IPS-11a (cell line): ENCODE measurements around the gene CIDEA.
"Not testable (repeated sequence)": the region's sequence is repeated elsewhere in the genome, so short reads cannot be mapped to it uniquely, and the experiment has no call there.

Source experiments
- H3K4me3 ChIP-seq: one replicate; pipeline ENCODE4 v1.5.1; 2013; ENCODE audit warnings: low read depth, low read length, control low read depth

CIDEA gene, protein sequence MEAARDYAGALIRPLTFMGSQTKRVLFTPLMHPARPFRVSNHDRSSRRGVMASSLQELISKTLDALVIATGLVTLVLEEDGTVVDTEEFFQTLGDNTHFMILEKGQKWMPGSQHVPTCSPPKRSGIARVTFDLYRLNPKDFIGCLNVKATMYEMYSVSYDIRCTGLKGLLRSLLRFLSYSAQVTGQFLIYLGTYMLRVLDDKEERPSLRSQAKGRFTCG

DNA sequence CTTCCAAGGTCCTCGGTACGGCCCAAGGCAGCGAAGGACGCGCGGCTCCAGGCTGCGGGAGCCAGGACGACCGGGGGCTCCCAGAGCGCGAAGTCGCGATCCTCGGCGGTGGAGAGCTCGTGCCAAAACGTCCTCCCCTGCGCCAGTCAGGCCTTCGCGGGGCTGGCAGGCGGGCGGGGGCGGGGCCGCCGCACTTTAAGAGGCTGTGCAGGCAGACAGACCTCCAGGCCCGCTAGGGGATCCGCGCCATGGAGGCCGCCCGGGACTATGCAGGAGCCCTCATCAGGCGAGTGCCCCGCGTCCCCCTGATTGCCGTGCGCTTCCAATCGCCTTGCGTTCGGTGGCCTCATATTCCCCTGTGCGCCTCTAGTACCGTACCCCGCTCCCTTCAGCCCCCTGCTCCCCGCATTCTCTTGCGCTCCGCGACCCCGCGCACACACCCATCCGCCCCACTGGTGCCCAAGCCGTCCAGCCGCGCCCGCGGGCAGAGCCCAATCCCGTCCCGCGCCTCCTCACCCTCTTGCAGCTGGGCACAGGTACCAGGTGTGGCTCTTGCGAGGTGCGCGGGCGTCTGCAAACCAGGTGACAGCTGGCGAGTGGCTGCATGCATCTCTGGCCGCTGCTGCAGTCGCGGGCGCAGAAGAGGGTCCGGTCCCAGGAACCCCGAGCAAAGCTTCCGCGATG lies at the start of gene CIDEA:
Gene CIDEA, plus strand, starts transcription at position 226 of the 684 bp plus-strand sequence. Its CDS starts 23 bp downstream, at position 249.
- H3K4me3 ChIP-seq, result peak within 1 kb of the TSS; percentile 33

DNA sequence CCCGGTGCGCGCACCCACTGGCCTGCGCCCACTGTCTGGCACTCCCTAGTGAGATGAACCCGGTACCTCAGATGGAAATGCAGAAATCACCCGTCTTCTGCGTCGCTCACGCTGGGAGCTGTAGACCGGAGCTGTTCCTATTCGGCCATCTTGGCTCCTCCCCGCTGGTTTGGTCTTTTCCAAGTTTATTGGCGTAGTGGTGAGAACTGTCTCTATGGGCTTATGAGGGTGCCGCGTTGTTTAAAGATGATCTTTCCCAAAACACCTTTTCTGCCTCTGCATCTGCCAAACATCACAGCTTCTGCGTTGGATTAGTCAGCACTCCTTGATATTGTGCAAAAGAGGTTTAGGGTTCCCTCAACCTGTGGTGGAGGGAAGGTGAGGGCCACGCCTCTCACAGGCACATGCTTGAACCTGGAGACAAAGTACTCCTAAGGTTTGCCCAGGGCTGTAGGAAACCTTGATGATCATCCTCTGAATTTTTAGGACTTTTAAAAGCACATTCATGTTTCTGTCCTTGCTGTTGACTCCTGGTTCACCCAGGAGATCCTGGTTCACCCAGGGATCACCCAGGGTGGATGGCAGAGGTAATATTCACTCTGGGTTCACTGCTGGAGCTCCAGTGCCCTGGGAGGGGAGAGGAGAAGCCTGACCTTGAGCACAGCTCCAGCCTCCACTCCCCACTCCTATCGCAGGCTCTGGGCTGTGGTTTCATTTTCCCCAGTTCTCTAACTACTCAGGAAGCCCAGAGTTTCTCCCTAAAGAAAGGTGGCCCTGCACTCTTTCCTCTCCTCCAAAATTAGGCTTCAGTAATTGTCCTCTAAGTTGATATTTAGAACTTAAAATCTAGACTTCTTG lies 45.6 kb upstream of the CIDEA start:
- not testable (repeated sequence) for H3K4me3 ChIP-seq

DNA sequence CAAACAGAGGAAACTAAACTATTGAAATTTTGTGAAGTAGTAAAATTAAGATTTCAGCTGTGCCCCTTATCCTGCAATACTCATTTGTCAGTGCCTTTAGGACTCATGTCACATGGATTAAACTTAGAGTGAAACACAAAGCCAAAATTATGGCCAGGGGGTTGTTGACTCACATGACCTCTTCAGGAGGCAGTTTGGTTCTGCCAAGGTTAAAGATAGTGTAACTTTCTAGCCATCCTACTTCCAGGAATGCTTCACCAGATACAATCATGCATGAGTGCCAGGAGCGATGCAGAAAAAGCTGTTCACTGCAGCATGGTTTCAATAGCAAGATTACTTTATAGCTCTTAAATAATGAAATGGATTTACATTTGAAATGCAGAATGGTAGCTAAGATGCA lies 41.9 kb upstream of the CIDEA start:
- H3K4me3 ChIP-seq, result not testable (repeated sequence)

DNA sequence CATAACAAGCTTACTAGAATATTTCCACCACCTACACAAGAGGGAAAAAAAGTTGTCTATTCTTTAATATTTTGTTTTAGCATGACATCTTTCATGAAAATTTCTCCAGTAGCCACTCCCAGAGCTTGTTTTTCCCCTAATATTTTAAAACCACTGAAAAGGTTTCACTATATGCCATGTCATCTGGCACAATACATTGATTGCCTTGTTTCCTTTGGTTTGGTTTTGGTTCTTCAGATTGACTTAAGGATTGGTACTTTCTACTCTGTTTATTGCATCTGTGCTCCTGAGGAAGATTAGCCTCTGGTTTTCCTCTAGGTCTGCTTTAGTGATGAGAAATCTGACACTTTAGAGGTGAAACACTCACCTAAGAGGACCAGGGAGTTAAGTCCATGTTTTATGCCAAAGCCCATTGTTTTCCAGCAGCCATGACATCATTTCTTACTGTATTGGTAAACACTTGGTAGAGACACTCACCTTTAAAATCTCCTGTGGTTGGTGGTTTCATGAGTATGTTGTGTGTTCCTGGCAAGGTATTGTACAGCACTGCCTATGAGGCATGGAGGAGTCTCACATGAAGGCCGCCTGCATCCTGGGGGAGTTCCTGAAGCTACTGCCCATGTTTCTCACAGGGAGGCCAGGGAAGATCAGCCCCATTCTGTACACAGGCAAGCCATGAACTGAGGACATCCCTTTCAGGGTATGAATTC lies 39.7 kb upstream of the CIDEA start:
- H3K4me3 ChIP-seq, result not testable (repeated sequence)

DNA sequence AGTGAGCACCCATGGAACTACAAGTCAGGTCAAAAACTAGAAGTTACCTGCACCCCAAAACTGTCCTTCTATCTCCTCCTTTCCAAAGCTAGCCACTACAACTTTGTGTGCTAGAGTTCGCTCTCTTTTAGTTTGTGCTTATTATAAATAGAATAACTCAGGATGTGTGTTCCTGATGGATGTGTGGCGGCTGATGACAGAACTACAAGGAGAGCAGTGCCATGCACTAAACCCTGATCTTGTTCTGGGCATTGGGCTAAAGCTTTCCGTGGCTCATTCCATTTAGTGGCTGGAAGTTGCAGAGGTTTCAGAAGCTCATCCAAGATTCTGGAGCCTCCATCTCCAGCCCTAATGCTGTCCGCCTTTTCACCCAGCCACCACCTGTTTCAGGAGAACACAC lies 37.7 kb upstream of the CIDEA start:
- H3K4me3 ChIP-seq, result not testable (repeated sequence)

DNA sequence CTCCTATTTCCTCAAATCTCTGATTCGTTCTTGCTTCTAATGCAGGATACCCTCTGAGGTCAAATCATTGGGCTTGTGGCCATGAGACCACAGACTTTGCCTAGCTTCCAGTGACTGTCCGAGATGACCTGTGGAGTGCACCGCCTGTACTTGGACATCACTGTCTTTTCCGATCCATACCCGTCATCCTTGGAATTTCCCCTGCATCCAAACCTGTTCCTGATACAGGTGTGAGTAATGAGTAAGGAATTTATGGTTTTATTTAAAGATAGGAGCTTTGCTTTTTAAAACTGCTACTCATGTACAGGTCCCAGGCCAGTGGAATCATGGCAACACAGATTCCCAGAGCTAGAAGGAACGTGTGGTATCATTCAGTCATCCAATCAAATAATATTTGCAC lies 35.6 kb upstream of the CIDEA start:
- not testable (repeated sequence) for H3K4me3 ChIP-seq

DNA sequence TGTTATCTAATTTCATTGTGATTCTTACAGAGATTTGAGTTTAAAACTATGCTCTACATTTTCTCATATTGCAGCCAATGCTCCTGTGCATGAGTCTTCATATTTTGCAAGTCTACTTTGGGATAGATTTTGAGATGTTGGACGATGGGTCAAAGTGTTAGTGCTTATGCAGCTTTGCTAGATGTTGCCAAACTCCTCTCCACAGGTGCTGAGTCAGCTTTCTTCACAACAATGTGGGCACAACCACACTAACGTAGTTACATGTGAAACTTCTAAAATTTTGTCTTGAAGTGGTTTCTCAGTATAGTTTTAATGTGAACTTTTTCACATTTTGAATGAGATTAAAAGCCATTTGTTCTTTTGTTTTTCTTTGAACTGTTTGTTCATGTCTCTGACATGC lies 32.1 kb upstream of the CIDEA start:
- not testable (repeated sequence) for H3K4me3 ChIP-seq

DNA sequence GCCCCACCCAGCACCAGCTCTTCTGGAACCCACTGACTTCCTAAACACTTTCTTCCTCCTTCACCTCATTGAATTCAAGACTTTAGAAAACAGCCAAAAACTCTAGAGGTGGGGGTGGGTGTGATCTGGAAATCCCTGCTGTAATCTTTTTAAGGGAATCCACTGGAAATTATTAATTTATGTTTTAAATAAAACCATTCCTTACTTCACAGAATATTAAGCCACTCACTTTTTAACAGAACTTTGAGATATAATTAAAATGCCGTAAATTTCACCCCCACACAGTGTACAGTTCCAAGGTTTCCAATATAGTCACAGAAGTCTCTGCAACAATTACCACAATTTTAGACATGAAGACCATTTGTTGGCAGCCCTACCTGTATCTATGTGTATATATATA lies 30.8 kb upstream of the CIDEA start:
- H3K4me3 ChIP-seq, result not testable (repeated sequence)

DNA sequence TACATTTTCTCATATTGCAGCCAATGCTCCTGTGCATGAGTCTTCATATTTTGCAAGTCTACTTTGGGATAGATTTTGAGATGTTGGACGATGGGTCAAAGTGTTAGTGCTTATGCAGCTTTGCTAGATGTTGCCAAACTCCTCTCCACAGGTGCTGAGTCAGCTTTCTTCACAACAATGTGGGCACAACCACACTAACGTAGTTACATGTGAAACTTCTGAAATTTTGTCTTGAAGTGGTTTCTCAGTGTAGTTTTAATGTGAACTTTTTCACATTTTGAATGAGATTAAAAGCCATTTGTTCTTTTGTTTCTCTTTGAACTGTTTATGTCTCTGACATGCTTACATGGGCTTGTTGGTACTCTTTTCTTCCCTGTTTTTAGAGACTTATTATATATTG lies 27.4 kb upstream of the CIDEA start:
- not testable (repeated sequence) for H3K4me3 ChIP-seq

DNA sequence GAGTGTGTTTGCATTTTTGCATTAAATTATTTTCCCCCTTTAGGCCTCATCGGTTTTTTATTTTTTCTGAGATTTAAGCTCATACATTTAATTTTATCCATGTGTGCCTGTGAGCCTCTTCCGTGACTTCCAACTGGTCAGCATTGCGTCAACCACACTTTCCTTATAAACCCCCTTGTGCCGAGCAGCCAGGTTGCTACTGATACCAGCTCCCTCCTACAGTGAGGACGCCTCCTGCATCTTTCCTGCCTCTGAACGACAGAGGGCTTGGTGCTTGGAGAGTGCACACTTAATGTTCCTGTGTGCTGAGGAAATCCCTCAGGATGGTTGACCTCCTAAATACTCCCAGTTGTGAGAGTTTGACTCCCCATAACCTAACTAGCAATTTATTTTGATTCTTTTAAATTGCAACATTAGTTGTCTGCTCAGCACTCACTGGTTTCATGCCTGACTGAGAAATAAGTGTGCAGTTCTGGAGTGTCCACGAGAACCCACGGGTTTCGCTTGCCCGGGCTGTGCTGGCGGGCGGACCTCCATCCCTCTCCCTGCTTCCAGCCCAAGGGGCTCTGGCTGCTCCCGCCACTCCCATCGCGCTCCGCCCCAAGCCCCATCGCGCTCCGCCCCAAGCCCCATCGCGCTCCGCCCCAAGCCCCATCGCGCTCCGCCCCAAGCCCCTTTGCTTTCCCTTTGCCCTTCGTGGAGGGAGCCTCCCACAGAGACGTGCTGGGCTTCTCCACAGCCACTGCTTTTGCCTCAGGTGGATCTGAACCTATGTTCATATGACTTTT lies 26.6 kb upstream of the CIDEA start:
- H3K4me3 ChIP-seq, result not testable (repeated sequence)

DNA sequence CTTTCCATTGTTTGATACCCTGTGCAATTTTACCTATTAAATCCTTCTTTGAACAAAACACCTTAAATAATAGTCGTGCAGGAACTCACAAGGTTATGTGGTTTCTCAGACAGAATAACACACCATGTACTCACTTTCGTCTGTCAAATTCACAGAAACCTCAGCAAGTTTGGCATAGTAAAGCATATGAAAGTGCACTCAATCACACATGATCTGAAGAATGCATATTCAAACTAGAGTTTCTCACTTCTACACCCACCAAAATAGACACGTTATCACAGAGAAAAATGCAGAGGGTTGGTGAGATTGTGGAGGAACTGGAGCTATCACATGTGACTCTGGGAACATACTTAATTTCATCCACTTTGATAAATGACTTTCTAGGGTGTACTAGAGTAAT lies 25.9 kb upstream of the CIDEA start:
- not testable (repeated sequence) for H3K4me3 ChIP-seq

DNA sequence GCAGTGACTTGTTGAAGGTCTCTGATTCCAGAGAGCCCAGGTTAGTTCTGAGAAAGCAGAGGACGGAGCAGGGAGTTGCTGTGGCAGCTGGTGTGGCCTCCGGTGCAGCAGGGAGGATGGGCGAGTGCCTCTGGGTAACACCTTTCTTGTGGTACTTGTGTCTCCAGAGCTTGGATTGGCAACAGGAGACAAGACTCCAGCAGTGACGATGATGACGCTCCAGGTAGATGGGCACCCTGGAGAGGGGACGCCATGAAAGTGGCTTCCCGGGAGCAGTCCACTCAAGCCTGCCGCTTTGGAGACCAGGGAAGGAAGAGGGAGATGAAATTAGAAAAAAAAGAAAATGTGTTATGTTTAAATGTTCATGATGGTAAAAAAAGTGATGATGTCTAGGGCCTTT lies 23.6 kb upstream of the CIDEA start:
- not testable (repeated sequence) for H3K4me3 ChIP-seq

DNA sequence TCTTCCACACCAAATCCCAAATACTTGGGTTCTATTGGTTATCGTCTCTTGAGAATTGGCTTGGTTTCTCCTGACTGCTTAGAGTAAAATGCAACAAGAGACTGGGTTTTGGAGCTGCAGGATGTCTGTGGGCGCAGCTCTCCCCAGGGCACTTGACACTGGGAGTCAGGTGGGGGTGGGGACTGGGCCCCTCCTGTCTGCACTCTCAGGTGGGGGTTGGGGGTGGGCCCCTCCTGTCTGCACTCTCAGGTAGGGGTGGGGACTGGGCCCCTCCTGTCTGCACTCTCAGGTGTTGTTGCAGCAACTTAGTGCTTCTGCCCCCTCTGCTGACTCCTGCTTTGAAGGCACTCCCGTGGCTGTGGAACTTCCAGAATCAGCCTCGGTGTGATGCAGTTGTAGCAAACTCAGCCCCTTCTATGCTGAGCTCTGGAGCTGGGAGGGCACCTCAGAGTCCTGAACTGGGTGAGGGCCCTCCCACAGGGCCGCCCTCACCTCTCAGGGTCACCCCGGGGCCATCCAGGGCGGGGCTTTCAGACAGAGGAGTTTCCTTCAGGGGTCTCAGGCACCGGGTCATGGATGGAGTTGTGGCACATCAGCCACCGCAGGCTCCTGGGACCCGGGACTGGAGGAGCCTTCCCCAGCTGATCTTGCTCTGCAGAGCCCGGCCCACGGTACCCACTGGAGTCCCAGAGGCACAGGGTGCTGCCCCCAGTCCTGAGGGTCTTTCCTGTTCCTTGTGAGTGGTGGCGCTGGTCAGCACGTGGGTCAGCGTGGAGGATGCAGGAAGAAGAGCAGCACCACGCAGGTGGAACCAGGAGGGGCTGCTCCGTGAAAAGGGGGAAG lies 22.9 kb upstream of the CIDEA start:
- H3K4me3 ChIP-seq, result no peak overlapping the region

DNA sequence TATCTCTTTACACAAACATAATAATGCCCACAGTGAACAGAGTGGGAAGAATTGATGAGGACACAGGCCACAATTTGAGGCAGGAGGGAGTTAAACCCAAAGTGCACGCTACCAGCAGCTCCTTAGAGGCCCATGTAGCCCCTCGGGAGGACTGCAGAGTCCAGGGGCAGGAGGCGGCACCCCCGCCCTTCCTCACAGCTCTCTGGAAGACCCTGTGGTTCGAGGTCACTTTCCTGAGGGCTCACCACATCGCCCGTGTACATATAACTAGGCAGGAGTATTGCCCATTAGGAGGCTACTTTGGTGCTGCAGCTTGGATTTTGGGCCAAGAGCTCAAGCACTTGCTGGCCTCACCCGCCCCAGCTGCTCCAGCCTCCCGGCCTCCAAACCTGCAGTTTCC lies 22.2 kb upstream of the CIDEA start:
- H3K4me3 ChIP-seq, result no peak overlapping the region

DNA sequence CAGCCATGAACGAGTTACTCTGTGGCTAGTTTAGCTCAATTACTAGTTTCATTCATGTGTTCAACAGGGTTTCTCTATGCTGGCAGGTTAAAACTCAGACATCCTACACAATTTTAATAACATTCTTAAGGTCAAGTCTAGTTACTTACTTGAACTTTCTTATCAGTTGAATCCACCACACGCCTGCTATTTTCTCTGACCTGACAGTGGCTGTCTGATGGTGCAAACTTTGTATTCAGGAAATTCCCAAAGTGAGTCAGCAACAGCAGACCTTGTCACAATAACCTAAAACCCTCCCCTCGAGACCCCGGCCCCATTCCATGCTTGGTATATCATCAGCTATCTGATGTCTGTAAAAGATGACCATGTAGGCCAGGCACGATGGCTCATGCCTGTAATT lies 20.8 kb upstream of the CIDEA start:
- H3K4me3 ChIP-seq, result no peak overlapping the region

DNA sequence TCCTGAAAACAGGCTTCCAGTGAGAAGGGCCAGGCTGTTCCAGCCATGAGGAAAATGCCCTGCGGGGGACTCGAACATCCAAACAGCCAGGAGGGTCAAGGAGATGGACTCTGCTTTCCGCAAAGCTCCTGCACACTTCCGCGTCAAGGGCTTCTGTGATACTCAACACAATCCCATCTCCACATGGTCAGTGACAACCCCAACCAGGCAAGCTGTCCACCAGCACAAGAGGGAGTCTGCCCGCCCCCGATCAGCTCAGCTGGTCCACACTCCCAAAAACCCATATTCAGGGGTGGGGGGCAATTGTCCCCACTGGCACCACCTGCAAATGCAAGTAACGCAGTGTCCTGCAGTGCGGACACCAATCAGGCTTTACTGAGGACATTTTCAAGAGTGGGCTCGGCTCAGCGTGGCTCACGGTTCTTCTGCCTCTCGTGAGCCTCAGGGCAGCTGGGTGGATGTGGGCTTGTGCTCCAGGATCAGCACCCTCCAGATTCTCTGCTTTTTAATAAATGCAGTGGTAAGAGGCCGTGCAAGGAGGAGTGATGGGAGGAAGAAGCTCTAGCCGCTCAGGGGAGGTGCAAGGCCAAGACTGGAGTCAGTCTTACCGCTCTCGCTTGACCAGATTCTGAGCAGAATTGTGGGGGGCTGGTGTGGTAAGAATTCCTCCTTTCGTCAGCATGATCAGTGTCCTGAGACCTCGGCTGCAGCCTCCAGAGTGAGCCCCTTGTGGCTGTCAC lies 19.5 kb upstream of the CIDEA start:
- H3K4me3 ChIP-seq, result no peak overlapping the region

DNA sequence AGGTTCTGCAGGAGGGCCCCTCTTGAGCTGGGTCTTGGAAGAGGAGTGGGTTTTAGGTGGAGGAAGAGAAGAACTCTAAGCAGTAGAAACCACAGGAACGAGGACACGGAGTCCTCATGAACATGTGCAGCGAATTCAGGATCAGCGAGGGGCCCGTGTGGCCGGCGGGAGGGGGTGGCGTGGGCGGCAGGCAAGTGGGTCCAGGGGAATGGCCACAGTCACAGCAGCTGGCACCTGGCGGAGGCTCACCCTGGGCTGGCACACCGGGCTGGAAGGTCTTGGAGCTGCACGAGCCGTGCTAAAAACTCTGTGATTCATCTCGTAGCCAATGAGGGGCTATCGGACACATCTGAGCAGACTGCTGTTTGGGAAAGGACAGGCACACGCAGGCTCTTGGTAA lies 18.0 kb upstream of the CIDEA start:
- H3K4me3 ChIP-seq, result no peak overlapping the region

DNA sequence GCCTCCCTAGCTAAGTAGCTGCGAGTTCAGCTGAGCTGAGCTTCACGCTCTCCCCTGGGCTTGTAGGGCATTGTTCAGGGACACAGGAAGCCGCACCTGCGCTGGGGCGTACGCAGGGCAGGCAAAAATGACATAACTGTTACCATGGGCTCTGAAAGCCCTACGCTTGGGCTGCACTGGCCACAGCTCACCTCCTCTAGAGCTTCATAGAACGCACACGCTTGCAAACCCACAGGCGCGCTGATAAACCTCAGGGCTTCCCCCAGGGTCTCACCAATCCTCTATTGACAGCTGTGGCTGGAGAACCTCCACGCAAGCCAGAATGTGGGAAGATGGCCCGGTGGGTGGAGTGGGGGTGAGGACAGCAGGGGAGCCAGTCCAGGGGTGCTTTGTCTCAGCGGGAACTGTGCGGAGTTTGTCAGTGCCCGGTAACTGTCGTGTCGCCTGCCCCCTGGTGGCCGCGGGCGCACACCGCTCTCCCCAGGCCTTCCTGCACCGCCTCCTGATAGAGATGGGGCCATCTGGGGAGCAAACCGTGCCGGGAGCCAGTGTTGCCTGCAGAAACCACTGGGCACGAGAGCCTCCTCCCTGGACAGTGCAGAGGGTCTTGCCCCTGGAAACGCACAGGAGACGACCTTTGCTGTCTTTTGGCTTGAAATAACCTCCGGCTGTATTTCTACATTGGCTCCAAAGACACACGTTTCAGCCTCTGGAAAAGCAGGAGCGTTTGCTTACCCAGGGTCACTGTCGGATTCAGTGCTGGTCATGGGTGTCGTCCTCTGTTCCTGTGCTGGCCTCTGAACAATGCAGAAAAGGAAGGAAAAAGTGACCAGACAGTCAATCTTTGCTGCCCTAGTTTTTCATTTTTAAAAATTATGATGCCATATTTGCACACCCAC lies 17.0 kb upstream of the CIDEA start:
- no peak overlapping the region for H3K4me3 ChIP-seq
